HG02759 (cell line): ENCODE measurements around the gene LYPD4.
"Not testable (repeated sequence)": the region's sequence is repeated elsewhere in the genome, so short reads cannot be mapped to it uniquely, and the experiment has no call there.

Source experiments
- ATAC-seq: cut with Tn5 transposase; IDR thresholded peaks from one replicate; pipeline ENCODE4 v1.9.1; 2021; ENCODE audit warnings: mild to moderate bottlenecking, moderate library complexity; ENCODE audit not compliant: unreplicated experiment

Gene LYPD4

DNA sequence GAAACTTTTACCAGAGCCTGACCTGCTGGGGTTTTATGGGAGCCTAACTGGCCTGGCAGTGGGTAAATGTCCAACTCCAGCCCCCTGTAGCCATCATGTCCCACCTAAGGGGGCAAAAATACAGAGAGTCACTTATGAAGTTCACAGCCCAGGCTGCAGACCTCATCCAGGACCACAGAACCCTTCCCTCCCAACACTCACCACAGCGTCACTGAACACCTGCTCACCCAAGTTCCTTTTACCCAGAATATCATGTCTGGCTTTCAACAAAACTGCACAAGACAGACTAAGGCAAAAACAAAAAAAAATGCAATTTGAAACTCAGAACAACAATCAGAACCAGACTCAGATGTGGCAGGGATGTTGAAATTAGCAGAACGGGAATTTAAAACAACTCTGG lies 41.7 kb downstream of the LYPD4 start:
- ATAC-seq, result no peak

GRCh38 chr19:41801792-41802211 lies 42.7 kb downstream of the LYPD4 start:
- ATAC-seq, result no peak

GRCh38 chr19:41801031-41801430 lies 43.5 kb downstream of the LYPD4 start:
- no peak for ATAC-seq

DNA sequence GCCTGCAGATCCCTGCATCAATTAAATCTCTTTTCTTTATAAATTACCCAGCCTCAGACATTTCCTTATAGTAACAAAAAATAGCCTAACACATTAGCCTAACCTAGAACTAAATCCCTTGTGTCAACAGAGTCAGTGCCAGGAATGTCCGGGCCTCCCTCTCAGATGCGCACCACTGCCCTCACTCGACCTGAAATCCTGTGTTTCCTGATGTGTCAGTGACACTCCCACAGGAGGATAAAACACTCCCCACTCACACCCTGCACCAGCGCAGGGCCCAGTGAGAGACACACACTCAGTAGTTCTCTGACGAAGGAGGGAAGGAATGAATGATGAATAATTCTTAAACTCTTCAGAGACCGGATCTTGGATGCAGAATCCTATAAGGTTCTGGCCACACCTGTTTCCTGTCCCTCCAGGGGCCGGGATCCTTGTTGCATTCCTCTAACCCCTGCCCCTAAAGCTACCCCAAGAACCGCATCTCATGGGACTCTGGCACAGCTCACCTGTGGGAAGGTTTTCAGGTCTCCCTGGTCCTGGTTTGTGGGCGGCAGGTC lies 45.0 kb downstream of the LYPD4 start:
- no peak for ATAC-seq

DNA sequence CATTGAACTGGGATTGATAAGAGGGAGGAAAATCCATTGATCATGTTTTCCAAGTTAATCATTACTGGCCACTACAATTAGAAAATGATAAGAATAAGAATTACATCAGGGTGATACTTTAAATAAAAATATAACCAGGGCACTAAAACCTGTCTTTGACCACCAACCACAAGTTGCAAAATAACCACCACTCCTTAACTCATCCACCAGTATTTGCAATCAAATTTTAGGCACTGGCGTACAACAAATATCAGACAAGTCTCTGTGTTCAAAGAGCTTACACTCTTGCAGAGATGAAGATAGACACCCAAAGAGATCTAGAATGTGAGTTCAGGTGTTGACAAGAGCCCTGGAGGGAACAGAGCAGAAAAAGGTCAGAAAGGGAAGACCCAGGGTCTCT lies 47.6 kb downstream of the LYPD4 start:
- ATAC-seq, result no peak

- ATAC-seq, result no peak
Measured at GRCh38 chr19:41796362-41796761, 48.1 kb downstream of the LYPD4 start, which contains the start of gene CEACAM3. TSS of gene CEACAM3 (plus strand) at chr19:41796587. CDS start at chr19:41796678, 91 bp downstream.

GRCh38 chr19:41795031-41795461 lies 49.4 kb downstream of the LYPD4 start:
- ATAC-seq, result no peak

GRCh38 chr19:41793414-41793727 lies 51.1 kb downstream of the LYPD4 start:
- ATAC-seq, result no peak

GRCh38 chr19:41792513-41793413 lies 51.7 kb downstream of the LYPD4 start:
- ATAC-seq, result no peak

DNA sequence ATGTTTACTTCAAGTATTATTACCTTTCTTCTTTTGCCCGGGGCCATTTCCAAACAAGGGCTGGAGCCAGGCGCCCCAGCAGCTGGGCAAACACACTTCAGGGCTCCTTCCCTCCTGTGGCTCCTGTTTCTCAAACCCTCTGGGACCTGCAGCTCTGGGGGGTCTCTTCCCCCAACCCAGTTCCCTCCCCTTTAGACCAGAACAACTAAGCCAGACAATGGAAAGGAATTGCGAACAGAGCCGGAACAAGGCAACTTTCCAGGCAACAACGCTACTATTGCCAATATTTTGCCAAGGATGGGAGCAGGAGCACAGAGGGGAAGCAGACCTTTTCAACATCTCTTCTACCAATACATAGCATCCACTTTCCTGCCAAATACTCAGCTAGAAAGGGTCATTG lies 55.4 kb downstream of the LYPD4 start:
- not testable (repeated sequence) for ATAC-seq

DNA sequence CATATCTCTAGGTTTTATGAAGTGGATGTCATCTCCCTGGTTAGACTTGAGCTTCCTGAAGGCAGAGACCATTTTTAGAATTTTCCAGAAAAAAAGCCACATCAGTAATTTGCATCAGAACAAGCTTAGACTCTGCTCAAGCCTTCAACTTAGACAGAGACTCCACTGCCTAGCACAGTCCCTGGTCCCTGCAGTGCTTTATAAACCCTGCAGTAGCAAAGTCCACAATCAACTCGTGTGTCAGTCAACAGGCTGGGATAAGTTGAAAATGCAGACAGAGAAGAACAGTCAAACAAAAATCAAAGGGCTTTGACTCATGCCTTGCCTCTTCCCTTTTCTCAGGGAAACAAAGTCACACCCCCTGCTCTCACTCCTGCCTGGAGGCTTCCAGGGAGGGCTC lies 56.0 kb downstream of the LYPD4 start:
- not testable (repeated sequence) for ATAC-seq
